ENCODE data around the gene GALNT14.

GALNT14 gene

DNA sequence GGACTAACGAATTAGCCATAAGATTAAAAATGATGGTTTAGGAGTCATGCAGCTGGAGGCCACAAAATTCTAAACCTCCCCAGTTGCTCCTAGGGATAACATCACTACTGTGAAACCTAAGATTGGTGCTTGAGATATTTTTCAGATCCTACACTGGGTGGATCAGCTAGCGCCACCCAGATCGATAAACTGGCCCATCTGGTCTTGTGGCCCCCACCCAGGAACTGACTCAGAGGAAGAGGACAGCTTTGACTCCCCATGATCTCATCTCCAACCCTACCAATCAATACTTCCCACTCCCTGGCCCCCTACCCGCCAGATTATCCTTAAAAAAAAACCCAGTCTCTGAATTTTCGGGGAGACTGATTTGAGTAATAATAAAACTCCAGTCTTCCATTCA, 5.5 kb downstream of the GALNT14 start:
- DNase-seq: no peak

DNA sequence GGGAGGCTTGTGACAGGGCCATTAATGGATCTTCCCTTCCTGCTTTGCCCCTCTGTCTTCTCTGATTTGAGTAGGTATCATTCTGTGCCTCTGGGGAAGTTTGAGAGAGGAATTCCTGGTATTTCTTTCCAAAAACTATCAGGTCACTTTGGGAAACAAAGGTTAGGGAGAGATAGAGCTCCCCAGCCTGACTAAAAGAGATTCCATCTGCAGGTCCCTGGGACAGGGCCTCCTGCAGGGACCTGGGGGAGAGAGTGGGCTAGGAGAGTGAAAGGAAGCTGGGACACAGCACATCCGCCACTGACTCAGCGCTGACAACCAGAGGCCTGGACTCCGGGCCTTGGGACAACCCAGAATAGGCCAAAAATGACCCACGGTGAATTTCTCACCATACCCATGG, 6.4 kb downstream of the GALNT14 start:
- DNase-seq: no peak

DNA sequence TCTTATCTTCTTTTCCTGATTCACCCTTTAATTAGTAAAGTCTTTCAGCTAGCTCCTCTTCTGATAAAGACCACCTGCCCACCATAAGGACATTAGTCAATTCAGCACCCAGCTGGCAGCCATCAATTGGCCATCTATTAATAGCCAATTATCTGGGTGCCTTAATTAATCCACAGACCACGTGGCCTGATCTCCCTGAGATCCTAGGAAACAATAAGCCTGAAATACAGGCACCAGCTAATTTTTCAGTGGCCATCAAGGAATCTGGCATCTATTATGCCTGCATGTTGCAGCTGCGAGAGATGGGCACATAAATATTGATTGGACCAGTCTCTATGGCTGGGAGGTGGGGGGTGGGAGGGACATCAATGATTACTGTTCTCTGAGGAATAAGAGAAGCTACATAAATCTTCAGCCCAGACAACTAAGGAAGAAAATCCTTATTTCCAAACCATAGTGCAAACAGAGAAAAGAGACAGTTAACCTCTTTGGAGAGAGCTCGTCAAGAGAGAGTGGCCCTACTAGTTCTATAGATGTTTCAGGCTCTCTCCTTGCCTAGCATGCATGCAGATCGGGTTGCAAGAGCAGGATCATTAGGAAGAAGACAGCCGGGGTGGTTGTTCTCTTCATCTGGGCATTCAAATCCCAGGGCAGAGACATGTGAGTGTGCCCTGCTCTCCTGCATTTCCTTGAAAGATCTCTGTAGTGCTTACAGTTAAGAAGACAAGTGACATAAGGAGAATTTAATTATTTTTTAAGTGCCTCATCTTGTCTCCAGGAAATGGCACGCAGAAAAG, 8.7 kb downstream of the GALNT14 start:
- no peak for DNase-seq

DNA sequence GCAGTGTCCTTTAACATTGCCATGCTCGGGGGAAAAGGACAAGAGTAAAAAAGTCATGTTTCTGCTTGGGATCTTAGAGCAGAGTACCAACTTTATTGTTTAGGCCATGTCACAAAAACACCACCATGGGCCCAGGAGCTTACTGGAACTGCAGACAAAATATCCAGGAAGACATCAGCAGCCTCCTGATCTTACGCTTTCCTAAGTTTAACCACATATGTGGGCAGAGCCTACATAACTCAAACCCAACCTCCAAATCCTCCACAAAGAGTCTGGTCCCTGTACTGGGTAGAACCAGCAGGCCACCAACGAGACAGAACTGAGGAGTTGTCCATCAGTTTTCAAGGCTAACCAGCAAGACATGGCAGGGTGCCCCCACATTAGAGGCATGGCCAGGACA, 10.3 kb downstream of the GALNT14 start:
- DNase-seq: no peak

DNA sequence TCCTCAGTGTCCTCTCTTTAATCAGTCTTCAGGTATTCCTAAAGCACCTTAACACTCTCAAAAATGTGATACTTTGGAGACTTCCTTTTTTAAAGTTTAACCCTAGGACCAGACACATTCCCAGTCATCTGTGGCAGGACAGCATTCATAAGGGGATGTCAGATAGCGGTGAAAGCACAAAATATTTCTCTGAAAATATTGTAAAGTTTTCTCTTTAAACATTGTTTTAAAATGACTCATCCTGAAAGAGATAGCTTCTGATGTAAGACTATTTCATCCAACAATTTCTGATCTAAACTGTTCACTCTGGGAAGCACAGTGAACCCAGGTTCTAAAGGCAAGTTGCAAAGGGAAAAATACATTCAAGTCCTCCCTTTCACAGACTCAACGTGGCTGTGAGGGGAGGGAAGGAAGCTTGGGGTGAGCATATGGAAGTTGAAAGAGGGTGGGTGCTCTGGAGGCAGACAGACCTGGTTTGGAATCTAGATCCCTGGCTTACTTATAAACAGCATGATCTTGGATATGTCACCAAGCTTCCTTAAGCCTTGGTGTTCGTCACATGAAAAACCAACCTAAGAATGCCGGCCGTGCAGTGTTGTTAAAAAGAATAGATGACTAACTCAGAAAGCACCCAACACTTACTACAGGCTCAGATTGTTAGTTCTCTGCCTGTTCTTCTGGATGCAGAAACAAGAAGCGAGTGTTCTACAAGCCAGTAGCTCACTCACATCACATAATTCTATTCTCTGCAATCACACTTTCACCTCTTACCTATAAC, 12.1 kb downstream of the GALNT14 start:
- DNase-seq: no peak

DNA sequence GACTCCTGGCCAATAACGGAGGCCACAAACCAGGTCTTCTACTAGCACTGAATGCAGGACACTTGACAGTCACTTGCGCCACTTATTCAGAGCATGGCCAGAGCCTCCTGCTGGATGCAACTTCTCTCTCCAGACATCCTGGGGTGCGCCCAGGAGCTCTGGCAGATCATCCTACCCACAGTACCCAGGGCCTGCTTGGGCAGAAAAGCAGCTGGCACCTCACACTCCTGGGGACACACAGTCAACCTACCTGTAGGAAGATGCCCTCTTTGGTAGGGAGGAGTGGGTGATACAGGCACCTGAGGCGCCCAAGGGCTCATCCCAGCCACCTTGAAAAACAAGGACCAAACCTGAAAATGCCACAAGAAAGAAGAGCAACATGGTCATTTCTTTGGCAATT, 13.3 kb downstream of the GALNT14 start:
- no peak for DNase-seq

DNA sequence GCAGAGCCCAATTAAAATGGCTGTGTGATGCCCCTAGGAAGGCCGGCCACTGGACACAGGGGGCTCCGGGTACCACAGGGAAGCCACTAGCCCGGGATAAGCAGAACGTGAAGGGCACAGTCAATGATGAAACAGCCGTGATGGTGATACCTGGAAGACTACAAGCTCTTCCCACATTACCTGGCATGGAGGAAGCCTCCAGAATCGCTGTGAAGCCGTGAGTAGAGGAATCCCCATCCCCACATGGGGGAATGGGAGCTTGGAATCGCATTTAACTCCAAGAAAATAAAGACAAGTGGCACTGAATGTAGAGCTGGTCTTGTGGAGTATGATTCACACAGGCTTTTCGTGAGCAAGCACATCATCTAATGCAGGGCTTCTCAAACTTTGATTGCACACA, 16.1 kb downstream of the GALNT14 start:
- no peak for DNase-seq

DNA sequence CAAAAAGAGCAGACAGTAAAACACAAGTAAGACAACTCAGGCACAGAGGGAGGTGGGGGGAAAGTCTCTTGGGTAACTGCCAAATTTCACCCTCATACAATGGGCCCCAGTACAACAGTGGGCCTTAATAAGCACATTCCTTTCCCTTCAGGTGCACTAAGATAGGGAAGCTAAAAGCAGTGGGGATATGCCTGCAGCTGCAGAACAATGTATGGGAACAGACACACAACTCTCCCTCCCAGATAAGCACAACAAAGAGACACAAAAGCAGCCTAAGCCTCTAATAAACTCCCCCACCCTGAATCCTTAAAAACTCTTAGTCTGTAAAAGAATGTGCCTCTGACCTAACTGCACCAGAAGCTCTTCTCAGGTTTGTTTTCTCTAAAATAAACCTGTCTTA, 24.5 kb downstream of the GALNT14 start:
- DNase-seq: no peak

DNA sequence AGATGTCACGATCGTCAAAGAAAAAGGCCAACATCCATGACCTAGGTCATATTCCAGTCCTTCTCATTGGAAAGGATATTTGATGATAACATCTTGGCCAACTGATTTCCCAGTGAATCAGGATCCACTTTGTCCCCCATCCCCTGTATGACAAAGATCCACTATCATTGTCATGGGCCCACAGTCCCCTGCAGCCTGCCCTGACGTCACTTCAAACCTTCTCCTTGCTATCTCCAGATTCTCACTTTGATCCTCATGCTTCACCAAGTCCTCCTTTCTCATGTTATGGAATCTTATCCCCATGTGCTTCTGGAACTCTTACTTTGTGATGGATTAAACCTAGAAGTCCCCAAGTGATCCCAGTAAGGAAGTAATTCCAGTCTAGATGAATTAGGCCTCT, 25.7 kb downstream of the GALNT14 start:
- no peak for DNase-seq

DNA sequence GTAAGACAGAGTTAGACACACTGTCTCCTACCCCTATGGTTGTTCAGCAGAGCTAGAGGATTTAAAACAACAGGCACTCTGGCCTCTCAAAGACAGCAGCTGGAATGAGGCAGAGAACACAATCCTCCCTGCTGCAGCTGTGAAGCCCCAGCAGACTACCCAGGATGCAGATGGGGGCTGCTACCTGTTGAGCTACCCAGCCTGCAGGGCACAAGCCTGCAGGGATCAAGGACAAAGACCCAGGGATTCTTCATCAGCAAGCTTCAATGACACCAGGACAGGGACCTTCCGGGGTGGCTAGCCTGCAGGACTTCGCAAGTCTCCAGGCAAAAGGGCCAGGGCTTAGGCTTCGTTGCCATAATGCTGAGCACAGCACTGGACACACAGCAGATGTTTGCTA, 27.2 kb downstream of the GALNT14 start:
- DNase-seq: no peak

DNA sequence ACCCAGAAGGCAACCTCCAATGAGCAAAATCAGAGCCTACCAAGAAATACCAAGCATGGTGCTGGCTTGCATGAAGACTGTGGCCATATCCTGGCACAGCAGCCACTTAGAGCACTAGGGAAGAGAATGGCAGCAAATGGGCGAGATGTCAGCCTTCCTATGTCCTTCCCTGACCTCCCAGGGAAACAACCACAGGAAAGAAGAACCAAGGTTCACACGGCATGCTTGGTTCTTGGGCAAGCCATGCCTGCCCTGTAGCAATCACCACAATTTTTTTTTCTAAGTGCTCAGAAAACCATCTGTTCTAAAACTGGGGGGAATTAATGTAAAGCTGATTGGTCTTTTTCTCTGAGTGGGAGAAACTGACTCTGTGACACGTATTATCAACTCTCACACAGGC, 27.8 kb downstream of the GALNT14 start:
- DNase-seq: no peak

DNA sequence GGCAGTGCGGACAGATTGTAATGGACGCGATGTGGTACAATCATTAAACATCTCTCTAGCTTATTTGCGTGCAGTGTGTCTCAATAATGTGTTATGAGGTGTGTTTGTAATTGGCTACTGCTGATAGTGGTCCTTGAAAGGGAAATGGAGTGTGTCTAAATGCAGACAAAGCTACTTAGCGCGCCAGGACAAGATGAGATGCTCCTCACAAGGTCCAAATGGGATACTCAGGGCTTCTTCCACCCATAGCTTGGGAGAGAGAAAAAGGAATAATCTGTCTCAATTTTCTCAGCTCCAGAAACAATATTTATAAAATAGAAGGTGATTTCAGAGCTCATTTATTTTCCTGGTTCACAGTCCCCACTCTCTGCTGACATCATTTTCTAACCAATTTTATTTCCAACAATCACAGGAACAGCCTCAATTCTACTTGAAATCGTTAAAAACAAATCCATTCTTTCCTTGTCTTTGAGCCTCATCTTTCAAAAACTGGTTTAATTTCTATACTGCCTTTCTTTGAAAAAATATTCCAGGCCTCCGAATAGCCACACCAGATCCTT, 28.5 kb downstream of the GALNT14 start:
- DNase-seq: no peak

DNA sequence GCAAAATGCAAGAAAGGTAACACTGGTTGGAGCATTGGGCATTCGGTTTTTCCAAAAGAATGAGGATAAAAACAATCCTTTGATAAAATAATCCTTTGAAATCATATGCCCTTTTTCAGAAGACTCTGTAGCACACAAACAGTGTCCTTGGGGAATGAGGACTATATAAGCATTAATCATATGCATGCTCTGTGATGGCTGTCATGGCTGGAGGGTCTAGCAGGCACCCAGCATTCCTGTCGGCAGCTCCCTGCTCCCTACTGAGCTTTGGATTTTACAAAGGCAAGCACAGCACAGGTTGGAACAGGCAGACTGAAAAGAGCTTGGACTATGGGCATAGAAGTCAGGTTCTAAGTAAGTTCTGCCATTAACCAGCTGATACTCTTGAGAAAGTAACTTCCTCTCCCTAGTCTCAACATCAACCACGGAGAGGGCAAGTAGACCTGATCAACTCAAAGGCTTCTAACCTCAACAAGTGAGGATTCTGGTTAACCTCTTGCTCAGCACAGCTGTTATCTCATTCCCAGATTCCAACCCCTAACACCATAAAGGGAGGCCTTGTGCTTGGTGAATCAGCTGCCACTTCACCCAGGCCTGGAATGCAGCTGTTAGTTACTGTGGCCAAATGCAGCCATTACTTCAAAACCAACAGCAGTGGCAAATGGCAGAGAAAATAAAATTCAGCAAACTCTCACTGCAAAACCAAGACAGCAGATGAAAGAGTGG, 29.5 kb downstream of the GALNT14 start:
- DNase-seq: no peak

DNA sequence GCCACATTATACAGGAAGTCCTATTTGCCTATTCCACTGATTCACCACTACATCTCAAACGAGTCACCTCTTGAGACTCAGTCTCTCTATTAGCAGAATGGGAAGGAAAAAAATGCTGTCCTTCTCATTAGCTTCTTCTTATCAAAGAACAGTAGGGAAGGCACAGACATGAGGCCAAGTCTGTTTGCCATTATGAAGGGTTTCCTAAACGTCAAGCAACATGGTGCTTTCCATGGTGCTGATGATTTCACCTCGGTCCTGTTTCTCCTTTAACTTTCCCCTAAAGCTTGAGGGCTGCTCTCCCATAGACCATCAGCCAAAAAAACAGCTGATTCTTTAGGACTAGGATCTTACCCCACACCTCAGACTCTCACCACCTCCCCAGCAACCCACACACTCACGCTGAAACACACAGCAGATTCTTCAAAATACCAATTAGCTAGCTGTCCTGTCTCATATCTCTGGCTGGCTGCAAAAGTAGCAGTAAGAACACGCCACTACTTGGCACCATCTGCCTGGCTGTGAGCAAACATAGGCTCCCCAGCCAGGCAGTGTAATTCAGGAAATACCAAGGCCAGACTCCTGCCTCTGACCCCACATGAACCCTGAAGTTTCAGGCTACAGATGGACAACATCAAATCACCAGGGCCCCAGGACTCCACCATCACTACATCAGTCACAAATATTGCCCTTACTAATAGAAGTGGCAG, 30.5 kb downstream of the GALNT14 start:
- DNase-seq: no peak

DNA sequence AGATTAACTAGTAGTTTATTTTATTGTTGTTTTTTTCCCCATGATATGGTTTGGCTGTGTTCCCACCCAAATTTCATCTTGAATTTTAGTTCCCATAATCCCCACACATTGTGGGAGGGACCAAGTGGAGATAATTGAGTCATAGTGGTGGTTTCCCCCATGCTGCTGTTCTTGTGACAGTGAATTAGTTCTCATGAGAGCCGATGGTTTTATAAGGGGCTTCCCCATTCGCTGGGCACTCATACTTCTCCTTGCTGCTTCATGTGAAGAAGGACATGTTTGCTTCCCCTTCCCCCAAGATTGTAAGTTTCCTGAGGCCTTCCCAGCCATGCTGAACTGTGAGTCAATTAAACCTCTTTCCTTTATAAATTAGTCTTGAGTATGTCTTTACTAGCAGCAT, 36.5 kb downstream of the GALNT14 start:
- no peak for DNase-seq

DNA sequence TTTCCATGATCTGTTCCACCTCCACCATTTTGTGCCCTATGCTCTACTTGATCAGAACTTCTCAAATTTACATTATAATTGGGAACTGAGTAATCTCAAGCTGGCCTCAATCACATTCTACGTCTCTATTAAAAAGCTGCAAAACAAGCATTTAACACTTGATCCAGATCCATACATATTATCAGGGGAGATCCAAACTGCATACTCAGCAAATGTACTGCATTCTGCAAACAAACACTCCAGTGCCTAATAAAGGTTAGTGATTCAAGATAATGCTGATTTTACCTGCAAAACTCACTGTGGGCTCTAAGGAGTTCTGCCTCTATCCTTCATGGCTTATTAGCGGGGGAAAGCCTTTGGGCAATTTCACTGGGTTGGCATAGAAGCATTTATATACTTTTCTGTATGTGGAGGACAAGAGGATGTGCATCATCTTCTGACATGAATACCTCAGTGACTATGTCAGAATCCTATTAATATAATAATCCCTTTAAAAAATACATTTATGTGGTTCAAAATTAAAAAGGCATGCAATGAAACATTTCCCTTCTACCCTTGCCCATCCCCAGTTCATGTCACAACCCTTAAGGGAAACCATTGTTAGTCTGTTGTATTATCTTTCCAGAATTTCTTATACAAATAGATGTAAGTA, 40.2 kb downstream of the GALNT14 start:
- no peak for DNase-seq

DNA sequence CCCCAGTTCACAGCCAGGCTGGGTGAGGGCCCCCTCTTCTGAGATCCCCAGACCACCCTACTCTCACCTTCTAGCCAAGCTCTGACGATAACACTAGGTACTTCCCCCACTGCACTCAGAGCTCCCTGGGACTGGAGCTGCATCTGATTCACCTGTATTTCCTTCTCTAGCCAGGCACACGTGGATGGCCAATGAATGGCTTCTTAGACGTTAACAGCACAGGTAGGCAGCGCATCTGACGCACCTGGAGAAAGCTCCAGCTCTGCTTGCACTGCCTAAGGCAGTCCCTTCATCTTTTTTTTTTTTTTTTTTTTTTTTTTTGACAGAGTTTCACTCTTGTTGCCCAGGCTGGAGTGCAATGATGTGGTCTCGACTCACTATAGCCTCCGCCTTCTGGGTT, 48.1 kb downstream of the GALNT14 start:
- DNase-seq: no peak

DNA sequence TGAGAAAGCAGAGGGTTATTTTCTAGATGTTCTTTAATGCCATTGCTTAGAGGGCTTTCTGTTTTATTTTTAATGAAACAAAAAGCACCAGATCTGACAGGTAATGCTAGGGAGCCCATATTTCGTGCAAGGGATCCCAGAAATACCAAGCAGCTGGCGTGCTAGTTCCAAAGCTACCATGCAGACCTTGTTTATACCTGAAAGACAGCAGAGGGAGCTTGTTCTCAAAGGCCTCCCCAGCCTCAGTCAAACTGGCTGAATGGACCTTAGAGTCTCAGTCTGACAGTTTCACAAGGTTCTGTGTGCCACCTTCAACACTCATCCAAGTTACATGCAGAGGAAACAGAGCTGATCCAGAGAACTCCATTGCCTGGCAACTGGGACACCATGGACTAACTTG, 48.6 kb downstream of the GALNT14 start:
- DNase-seq: no peak

DNA sequence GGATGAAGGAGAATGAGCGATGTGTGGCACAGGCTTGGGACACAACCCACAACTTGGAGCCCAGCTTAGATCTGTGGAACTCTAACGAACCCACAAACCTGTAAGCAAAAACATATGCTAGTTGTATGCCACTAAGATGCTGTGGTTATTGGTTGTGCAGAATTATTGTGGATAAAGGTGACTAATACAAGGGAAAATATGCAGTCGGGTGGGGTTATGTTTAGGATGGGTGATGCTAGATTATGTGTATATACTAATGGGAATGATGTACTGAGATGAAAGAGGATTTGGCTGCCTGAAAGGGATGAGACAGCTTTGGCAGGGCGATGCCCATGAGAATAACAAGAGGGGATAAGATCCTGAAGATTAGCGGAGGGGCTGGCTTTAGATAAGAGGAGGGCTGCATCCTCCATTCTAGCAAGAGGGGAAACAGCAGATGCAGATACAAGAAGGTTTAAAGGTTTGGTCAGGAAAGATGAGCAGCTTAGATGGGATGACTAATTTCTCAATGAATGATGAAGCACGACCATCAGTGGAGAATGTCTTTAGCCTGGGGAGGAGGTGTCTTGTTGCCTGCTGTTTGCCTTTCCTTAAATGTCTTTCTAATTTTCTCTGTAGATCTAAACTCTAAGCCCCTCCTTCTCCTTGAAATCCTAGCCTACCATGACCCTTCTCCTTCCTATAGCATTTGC, 49.6 kb downstream of the GALNT14 start:
- DNase-seq: no peak

DNA sequence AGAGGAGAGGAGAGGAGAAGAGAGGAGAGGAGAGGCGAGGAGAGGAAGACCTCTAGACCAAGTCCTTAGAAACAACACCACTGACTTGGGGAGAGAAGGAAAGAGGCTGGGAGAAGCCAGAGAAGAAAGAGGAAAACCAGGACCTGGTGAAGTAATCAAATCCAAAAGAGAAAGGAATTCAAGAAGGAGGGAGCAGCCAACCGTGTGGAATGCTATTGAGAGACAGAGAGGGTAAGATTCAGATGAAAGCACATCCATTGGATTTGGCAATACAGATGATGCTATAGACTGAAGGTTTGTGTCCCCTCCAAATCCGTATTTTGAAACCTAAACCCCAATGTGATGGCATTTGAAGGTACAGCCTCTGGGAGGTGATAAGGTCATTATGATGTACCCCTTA, 50.7 kb downstream of the GALNT14 start:
- no peak for DNase-seq

DNA sequence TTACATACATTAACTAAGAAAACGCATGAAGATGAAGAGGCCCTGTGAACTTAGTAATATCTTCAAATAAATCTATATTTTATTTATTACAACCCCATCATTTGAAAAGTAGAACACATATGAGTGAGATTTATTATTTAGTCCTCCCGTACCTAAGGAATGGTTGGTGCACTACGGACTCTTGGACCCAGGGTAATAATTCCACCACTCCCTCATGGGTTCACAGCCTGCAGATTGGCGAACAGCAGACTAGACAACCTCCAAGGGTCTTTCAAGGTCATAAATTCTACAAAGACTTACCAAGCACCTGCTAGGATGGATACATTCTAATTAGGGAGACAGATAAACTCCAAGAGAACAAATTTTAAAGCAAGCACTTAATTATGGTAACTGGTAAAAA, 51.6 kb downstream of the GALNT14 start:
- no peak for DNase-seq
